Retina (tissue), 1 donor: ENCODE results near the gene HGF.

Experiments used
- DNase-seq: peaks from one replicate; pipeline ENCODE4 v3.0.0-alpha.2; 2016

HGF gene

GRCh38 chr7:81715984-81716588 is 53.8 kb downstream of the HGF start:
- DNase-seq: no peak

- DNase-seq: no peak
These were observed 55.5 kb downstream of the HGF start for GRCh38 chr7:81714306-81714705.

DNA sequence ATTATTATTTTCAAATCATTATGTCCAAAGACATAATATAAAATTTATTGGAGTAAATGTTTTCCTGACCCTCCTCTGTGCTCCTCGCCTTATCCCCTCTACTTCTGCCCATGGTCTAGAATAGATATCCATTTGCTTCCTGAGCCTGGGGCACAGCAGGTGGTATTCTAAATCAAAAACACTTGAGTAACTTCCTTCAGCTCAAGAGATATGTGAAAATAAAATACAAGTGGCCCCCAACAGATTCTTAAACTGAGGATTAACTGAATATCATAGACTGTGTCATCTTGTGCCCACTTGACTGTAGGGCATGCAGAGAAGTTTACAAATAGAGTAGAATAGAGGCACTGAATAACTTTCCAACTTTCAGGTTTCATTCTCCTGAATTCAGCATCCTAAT is 59.1 kb downstream of the HGF start:
- no peak for DNase-seq

GRCh38 chr7:81709836-81710235 is 60.0 kb downstream of the HGF start:
- DNase-seq: no peak

DNA sequence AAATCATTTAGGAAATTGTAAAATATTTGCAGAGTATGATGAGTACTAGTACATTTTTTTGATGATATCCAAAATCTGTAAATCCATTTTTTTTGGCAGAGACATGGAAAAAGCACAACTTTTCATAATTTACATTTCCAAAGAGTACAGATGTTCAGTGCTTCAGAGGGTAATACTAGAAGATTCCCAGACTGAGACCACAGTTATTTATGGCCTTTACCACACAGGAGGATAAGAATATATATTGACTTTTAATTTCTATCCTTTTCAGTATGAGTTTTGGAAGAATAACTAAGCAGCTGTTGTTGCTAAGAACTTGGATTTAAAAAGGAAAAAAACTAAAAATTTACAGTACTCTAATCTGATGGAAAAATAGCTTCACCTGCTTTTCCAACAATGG is 61.9 kb downstream of the HGF start:
- DNase-seq: no peak

- DNase-seq: no peak
These were observed 62.7 kb downstream of the HGF start for GRCh38 chr7:81707196-81707595.

DNA sequence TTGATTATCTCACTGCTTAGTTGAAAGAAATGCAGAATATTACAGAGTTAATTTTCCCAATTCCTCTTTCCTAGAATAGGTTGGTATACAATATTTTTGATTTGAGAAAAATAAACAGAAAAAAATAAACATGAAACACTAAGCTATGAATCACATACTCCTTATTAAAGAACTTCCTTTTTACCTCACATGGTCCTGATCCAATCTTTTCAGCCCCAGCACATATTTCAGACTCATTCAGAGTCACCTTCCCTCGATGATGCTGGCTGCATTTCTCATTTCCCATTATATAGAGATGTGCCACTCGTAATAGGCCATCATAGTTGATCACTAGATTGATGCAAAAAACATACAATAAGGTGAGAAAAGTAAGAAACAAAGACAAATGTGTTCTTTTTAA is 64.6 kb downstream of the HGF start:
- DNase-seq: no peak

DNA sequence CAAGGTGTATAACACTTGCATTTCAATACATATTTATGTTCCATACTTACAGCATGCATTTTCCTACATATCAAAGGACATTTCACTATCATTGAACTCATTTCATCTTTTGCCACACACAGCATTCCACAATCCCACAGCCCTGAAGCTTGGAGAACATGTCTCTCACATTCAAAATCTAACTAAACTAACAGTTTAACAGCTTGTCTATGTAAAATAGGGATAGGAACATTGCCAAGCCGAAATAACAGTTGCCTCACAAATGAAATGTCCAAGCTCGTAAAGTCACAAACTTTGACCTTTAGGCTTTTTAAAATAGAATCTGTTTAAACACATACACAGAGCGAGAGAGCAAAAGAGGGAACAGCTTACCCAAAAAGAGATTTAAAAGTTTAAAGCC is 65.3 kb downstream of the HGF start:
- DNase-seq: no peak

- DNase-seq: no peak
These were observed 70.9 kb downstream of the HGF start for GRCh38 chr7:81698965-81699364.

DNA sequence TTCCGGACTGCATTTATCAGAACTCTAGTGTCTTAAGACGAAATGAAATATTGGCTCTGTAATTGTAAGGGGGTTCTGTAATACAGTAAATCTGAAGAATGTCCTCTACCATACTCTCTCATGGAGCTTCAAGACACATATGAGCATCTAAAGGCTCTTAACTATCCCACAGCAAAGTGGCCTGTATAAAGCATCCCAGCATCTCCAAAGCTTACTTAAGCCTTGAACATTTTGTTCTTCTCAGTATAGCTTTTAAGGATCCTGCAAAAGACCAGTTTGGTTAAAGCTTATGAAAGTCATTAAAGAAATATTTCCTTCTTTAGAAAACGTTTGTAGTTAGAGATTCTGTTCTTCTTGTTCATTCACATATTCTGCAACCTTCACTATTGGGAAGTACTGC is 75.1 kb downstream of the HGF start:
- DNase-seq: no peak

- DNase-seq: no peak
These were observed 76.0 kb downstream of the HGF start for GRCh38 chr7:81693894-81694293.

- no peak for DNase-seq
These were observed 76.8 kb downstream of the HGF start for GRCh38 chr7:81693080-81693479.

GRCh38 chr7:81692146-81692905 is 77.5 kb downstream of the HGF start:
- DNase-seq: no peak

DNA sequence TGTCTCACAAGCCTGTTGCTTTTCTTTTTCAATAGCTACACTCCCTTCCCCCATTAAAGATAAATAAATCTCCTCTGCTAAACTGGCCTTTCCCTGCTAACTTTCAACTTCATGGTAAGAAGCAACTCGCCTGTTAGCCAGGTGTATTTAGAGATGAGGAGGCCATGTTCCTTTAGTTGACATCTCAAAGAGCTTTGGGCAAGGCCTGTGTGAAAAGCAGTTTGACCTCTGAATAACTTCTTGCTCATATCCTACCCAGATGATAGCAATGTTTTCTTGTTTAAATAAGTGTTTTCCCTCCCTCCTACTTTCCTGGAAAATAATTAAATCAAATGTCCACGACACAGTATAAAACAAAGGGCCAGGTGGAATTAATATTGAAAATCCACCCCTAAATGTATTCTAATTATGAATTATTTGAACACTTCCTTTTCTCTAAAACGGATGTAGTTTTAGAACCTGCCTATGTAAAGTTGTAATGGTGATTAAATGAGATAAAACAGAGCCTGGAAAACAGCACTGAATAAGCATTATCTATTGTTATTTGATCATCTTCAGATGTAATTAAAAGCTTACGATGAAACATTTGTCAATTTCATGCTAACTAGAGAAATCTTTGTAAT is 78.5 kb downstream of the HGF start:
- no peak for DNase-seq

GRCh38 chr7:81690688-81691087 is 79.2 kb downstream of the HGF start:
- DNase-seq: no peak

DNA sequence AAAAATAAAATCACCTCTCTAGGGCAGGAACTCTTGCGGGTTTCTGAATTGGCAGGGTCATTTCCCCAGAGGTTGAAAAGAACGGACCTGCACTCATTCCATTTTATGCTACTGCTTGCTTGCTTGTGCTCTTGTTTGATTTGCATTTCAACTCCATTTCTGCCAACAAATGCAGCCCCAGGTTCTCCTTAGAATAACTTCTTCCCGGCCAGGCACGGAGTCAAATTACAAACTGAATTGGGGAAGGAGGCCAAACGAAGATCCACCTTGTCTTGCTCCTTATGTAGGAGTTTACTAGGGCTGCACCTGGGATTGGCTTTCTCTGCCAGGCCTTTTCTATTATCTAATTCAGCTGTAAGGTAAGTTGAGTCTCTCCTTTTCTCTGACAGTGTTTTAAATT is 79.6 kb downstream of the HGF start:
- DNase-seq: no peak

GRCh38 chr7:81688622-81689411 is 81.0 kb downstream of the HGF start:
- no peak for DNase-seq

- DNase-seq: no peak
These were observed 82.8 kb downstream of the HGF start for GRCh38 chr7:81687062-81687461.

GRCh38 chr7:81685270-81685868 is 84.5 kb downstream of the HGF start:
- no peak for DNase-seq

DNA sequence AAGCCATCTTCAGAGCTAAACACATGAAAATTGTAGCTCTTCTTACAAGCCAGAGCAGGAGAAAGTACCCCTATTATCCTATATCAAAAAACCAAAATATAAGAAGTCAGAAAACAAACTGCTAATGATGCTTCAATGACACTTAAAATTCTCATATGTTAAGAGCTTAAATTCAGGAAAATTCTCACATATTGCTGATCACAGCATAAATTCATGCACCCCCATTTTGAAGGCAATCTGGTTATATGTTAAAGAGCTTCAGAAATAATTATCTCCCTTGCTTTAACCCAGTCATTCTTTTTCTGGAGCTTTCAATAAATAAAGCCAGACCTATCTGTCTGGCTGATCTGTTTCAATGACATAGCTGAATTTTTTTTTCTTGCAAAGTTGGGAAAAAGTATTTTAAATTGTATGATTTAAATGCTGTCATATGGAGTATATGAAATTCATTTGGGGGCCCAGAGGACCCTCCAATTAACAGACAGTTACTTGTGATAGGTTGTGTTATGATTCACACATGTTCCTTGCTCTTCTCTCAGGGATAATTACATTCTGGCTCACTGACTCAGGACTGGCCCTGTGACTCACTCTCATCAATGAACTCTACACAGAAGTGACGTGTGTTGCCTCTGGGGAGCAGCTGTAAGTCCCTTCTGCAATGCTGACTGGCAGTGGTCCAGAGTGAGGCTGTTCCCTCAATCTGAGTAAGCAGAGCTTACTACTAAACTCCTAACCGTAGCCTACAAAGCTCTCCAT is 85.2 kb downstream of the HGF start:
- DNase-seq: peak; percentile 58

DNA sequence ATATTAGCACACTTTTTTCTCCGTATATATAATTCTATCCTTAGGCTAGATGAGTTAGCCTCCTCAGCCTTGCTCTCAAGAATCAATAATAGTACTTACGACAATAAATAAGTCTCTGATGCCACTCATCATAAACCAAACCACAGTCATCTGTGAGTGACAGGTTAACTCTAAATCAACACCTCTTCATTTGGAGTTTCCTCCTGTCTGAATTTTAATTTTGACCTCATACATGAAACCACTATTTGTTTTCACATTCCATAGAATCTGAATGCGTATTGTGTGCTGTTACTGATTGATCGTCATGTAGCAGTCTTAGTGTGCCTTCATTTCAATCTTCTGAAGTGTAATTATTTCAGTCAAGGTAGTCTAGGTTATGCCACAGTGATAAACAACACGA is 85.8 kb downstream of the HGF start:
- DNase-seq: no peak

DNA sequence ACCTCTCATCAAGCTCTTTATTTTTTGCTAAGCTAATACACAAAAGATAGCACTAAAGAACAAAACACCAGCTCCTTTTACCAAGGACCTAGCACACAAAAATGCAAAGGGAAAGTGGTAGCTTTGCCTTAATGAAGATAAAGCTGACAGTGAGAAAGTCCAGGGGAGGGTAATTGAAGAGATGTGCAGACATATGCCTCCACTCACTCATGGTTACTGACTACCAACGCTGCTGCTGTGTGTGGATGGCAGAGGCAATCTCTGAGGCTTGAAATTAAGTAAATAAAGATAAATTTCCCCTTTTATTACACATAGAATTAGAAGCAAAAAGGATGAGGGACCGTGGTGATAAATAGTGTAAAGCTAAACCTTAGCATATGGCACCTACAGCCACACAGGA is 87.0 kb downstream of the HGF start:
- no peak for DNase-seq
